NCI-H2227 treated with DMSO at 0.1 percent for 48 hours (cell line): ENCODE measurements around the gene GPLD1.
"Not testable (repeated sequence)": the region's sequence is repeated elsewhere in the genome, so short reads cannot be mapped to it uniquely, and the experiment has no call there.

Experiments used
- DNase-seq: peaks from one replicate; lab custom pipeline; 2025; lab: John Stamatoyannopoulos, UW

Gene GPLD1

DNA sequence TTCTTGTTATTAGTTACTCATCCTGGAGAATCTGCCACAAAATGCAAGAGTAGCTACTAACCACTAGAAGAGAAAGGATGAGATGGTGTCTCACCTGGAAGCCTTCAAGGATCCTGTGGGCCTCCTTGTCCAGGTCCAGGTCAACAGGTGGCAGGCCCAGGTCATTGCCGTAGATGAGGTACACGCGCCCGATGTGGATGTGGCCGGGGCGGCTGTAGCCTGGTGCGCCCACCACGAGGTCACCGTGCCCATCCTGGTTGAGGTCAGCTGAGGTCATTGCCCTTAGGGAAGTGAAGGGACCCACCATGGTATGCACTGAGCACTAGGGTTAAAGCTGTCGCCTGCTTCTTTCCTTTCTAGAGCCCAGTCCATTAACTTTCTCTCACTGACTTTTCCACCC lies 35.5 kb downstream of the GPLD1 start:
- DNase-seq = no peak

DNA sequence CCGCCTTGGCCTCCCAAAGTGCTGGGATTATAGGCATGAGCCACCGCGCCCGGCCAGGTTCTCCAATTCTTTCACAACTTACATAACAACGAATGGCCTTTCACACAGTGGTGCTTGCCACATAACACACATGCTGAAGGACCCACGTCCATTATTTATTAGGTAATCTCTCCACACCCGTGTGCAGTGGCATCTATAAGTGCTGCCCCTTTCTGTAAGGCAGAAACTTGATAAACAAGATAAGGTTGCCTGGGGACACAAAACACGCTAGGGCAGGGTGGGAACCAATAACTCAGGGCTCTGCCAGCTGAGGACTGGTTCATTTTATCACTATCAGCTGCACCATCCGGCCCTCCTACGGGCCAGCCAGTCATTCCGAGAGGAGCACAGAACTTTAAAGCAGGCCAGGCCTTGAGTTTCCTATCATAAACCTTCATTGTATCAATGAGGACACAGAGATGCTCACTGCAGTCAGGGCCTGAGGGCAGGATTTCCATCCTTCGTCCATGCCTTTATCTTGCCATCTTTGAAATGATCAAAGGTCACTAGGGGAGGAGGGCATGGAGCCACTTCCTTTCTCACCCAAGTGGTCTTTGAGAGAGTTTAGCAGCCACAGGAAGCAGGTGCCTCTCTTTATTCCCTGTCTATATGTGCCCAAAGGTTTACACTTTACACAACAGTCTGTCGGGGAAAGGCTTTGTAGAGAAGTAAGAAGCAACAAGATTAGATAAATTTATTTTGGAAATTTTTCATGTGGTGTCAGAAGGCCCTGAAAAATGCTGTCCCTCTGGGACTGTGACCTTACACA lies 37.6 kb downstream of the GPLD1 start:
- DNase-seq = no peak

DNA sequence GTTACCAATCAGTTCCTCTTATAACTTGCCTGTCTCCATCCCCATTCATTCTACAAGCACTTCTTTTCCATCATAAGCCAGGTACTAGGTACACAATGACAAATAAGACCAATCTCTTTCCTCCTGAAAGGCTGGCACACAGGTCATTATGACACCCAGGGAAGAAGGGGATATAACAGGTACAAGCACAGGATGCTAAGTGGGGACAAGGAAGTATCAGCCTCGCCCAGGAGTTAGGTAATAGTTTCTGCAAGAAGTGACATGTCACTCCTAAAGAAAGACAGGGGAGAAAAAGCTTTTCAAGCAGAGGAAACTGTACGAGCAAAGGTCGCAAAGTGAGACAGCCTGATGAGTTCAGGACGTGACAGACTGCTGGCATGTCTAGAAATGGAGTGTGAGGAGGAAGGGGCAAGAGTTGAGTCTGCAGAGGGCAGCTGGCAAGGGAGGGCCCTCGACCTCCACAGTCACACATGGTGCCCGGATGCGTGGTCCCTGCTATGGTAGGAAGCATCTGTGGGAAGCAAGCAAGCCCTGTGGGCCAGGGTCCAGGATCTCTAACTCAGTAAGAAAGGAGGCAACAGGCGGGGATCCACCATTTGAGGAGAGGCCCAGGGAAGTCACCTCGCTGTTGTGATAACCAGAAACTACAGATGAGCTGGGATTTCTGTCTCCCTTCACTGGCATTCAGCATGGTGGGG lies 40.4 kb downstream of the GPLD1 start:
- DNase-seq = no peak

- DNase-seq = no peak
These were observed 41.0 kb downstream of the GPLD1 start for GRCh38 chr6:24448396-24448795.

GRCh38 chr6:24446670-24447069 lies 42.7 kb downstream of the GPLD1 start:
- no peak for DNase-seq

DNA sequence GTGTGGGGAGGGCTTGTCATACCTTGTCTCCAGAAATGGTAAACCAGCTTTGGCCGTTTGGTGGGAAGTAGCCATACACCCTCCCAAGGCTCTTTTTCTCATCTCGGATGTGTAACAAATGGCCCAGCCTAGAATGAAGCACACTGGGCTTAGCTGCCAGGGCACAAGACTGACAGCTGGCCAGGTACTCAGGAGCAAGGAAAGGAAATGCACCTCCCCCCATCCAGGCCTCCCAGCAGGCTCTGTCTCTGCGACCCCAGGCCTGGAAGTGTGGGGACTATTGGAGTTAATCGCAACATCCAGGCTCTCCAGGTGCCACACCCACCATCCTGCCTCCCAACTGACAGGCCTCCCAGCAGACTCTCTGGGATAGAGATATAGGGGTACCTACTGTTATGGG lies 43.7 kb downstream of the GPLD1 start:
- DNase-seq = no peak

GRCh38 chr6:24444588-24444987 lies 44.8 kb downstream of the GPLD1 start:
- DNase-seq = no peak

DNA sequence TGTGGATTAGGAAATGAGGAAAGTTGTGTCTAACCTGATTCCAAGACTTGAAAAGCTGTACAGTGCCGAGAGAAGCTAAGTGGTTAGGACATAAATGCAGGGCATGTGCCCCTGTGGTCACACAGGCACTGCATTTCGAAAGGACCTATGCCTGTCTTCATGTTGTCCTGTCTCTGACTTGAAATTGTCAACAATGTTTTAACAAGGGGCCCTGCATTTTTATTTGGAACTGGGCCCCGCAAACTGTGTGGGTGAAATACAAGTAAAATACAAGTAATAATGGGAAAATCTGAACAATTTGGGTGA lies 47.8 kb downstream of the GPLD1 start:
- no peak for DNase-seq

DNA sequence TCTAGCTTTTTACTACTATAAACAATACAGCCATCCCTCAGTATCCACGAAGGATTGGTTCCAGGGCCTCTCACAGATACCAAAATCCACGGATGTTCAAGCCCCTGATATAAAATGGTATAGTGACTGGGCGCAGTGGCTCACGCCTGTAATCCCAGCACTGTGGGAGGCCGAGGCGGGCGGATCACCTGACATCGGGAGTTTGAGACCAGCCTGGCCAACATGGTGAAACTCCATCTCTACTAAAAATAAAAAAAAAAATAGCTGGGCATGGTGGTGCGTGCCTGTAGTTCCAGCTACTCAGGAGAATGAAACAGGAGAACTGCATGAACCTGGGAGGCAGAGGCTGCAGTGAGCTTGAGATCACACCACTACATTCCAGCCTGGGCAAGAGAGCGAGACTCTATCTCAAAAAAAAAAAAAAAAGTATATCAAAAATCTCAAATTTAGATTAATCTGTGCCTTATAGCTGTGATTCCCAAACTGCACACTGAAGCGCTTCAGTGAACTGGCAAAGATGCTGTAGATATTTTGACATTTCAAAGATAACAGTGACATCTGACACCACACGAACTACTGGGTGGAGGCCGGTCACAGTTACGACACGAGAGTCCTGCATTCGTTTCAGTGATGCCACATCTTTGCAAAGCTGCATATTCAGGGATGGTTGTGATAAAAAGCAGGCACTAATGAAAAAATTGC lies 48.3 kb downstream of the GPLD1 start:
- DNase-seq = no peak

- no peak for DNase-seq
These were observed 49.4 kb downstream of the GPLD1 start for GRCh38 chr6:24439858-24440539.

GRCh38 chr6:24436979-24437378 lies 52.4 kb downstream of the GPLD1 start:
- DNase-seq = no peak

DNA sequence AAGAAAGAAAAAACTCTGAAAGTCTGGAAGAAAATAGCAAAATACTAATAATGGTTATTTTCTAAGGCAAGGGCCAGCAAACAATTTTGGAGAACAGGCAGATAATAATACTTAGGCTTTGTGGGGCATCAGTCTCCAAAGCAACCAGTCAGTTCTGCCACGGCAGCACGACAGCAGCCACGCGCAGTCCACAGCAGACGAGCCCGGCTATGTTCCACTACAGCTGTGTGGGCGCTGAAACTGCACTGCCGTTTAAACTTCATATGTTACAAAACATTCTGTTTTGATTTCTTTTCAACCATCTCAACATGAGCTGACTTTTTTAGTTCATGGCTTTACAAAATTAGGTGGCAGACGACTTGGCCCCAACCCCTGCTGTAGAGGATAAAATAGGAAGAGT lies 56.8 kb downstream of the GPLD1 start:
- no peak for DNase-seq

DNA sequence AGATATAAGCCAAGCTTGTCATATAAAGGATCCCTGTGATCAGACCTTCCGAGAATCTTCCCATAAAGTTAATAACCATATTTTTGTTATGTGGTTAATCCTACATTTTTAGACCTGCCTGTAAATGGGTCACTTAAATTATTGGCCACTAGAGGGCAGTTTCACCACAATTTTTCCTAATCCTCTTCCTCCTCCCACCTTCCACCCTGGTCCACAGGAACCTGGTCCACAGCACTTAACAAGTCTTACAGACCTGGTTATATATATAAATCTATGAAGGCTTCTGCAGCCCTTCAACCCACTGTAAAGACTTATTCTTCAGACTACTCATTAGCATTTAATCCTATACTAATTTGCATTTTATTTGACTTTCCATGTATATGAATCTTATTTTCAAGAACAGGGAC lies 58.3 kb downstream of the GPLD1 start:
- peak; percentile 17 for DNase-seq

DNA sequence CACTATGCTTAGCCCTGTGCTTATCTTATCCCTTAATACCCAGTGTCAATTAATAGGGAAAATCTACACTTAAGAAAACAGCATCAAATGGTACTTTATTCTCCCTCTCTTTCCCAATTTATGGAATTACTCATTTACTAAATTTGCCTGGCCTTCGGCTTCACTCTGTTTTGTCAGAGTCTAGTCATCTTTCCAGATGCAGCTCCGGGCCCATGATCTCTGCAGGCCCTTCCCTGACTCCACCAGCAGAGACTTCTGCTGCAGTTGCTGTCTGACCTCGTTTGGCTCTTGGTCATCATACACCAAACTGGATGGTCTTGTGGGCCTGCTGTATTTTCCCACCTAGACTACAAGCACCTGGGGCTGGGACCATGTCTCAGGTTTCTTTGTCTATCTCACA lies 59.3 kb downstream of the GPLD1 start:
- DNase-seq = no peak

GRCh38 chr6:24429146-24429545 lies 60.2 kb downstream of the GPLD1 start:
- no peak for DNase-seq

GRCh38 chr6:24428615-24429014 lies 60.8 kb downstream of the GPLD1 start:
- DNase-seq = no peak

DNA sequence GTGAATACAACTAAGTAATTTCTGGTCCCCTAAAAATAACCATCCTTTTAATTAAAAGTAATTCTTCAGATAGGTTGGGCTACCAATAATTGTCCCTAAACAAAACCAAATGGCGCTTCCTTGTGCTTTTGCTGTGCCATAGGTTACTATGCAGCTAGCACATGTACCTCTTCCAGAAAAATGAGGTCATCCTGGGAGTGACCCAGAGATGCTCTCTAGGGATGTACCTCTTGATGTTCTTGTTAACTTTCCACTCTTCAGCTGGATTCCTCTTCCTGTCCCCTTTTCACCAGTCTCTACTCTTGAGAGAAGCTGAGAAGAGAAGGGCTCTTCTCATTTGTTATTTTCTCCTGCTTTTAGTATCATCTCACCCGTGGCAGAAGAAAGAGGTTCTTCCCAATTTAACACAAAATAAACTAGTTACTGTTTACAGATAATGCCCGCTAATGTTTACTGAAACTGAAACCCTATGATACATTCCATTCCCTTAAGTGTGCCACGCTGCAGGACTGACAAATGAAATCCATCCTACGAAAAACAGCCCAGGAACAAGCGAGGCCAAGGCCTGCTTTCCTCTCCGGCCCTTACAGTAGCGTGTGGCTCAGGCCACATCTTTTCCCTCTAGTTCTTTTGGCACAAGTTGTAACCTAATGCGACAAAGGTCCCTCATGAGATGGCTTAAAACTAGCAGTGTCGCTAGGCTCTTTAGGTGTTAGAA lies 62.5 kb downstream of the GPLD1 start:
- no peak for DNase-seq

- no peak for DNase-seq
These were observed 64.3 kb downstream of the GPLD1 start for GRCh38 chr6:24425091-24425490.

GRCh38 chr6:24419526-24419925 lies 69.9 kb downstream of the GPLD1 start:
- no peak for DNase-seq

DNA sequence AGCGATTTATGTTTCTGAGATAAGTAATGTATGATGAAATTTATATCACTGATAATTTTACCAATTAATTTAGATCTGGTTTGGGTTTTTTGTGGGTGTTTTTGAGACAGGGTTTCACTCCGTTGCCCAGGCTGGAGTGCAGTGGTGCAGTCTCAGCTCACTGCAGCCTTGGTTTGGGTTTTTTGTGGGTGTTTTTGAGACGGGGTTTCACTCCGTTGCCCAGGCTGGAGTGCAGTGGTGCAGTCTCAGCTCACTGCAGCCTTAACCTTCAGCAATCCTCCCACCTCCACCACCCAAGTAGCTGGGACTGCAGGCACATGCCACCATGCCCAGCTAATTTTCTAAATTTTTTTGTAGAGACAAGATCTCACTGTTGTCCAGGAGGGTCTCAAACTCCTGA lies 73.6 kb downstream of the GPLD1 start:
- DNase-seq = no peak

GRCh38 chr6:24414531-24414930 lies 74.8 kb downstream of the GPLD1 start:
- not testable (repeated sequence) for DNase-seq

GRCh38 chr6:24412294-24412693 lies 77.1 kb downstream of the GPLD1 start:
- no peak for DNase-seq
